Ovary (tissue), 9 donors: ENCODE measurements around the gene FARS2. TPM values are rescaled to one million over a fixed set of nuclear protein-coding genes. Genes with fewer than 3 reads are reported as not detected.
"Not testable (repeated sequence)": the region's sequence is repeated elsewhere in the genome, so short reads cannot be mapped to it uniquely, and the experiment has no call there.

ENCODE experiments used
- DNase-seq, 5 donors: peaks; one replicate each; pipeline ENCODE4 v3.0.0-alpha.2; 2019 to 2020
- H3K27ac ChIP-seq, 2 donors: fragments of 200-600 bp; one replicate each; pipeline versions ENCODE4 v1.5.1 to v1.8.0; 2019 to 2022
- H3K27me3 ChIP-seq: fragments of 200-600 bp; one replicate; pipeline ENCODE4 v1.8.0; 2022
- H3K36me3 ChIP-seq: fragments of 200-600 bp; sonication (generic); one replicate; pipeline ENCODE4 v1.5.1; 2019
- H3K4me1 ChIP-seq: one replicate; pipeline ENCODE4 v1.8.1; 2013; ENCODE audit warnings: mild to moderate bottlenecking, moderate library complexity; ENCODE audit not compliant: insufficient read depth
- H3K4me3 ChIP-seq: fragments of 200-600 bp; sonication (generic); one replicate; pipeline ENCODE4 v1.5.1; 2017
- H3K9me3 ChIP-seq, 2 donors: fragments of 200-600 bp in 1 of 2; sonication (generic) in 1 of 2; one replicate each; pipeline versions ENCODE4 v1.5.1 to v1.8.1; 2013 to 2019; ENCODE audit warnings: mild to moderate bottlenecking in 1 of 2, moderate library complexity in 1 of 2
- EP300 ChIP-seq: sonication (generic); formaldehyde crosslinking; IDR thresholded peaks from one replicate; pipeline ENCODE4 v1.6.1; 2017; ENCODE audit warnings: antibody characterized with exemption
- POLR2A ChIP-seq: fragments of 450-650 bp; IDR thresholded peaks from one replicate; pipeline ENCODE4 v1.6.1; 2017; ENCODE audit warnings: antibody characterized with exemption, mild to moderate bottlenecking, moderate library complexity
- WGBS, 3 donors: extraction: QIAGEN DNeasy Blood & Tissue Kit in 1 of 3; methylation state at CpG; one replicate each; pipeline versions ENCODE4 v1.1.5 to v1.1.7; 2013 to 2017; 5-methylcytosine and 5-hydroxymethylcytosine counted together
- intact Hi-C, 4 donors: fragments of 100-400 bp; cut with DNase I; formaldehyde crosslinking; loops; one replicate each; pipeline versions ENCODE4 v1.11.0 to v1.15.1; 2022 to 2023
- polyA plus RNA-seq, 2 donors: library from polyadenylated mRNA; stranded (reverse); fragments of 200-250 nt in 1 of 2; fragments of 350-450 nt in 1 of 2; fragmentation: Illumina TruSeq in 1 of 2; extraction: RNeasy Lipid Tissue Mini Kit (QIAGEN cat#74804) in 1 of 2; gene quantifications; one replicate each; pipeline ENCODE4 v1.2.3, GENCODE V29; 2013 to 2014
- total RNA-seq, 7 donors: library from RNA; depleted of rRNA in 2 of 7; stranded (reverse); fragments of >200 nt in 2 of 7; fragmentation: NEBNext Ultra II Directional in 3 of 7; extraction: Animal tissue kit (Norgen Biotek cat#: 25700) in 3 of 7; gene quantifications; one replicate each; pipeline versions ENCODE4 v1.1.0 to v1.2.4, GENCODE V29; 2016 to 2023
- TF ChIP-seq, protein P1 (sequence below), 3 donors: fragments of 450-650 bp in 2 of 3; fragments of 200-600 bp in 1 of 3; IDR thresholded peaks; one replicate each; pipeline versions ENCODE4 v1.5.1 to v1.8.0; 2016 to 2022; ENCODE audit warnings: antibody characterized with exemption in 3 of 3, mild to moderate bottlenecking in 1 of 3
- donor health status: DM: no; HTN: no; CAD: no; lungs with moderate emphysema.
- donor health status: DM: no; HTN: no; CAD: no.
- donor health status: Bipolar disorder and iron deficiency.
- donor health status: DM: yes; HTN: yes; CAD: no.
- donor health status: DM: no; HTN: no; CAD: no.
- donor health status: DM: yes; HTN: yes; CAD: no.

The FARS2 gene
- total and polyA plus RNA-seq, 9 donors: 9.2 to 17.5 (median 11.0) TPM

DNA sequence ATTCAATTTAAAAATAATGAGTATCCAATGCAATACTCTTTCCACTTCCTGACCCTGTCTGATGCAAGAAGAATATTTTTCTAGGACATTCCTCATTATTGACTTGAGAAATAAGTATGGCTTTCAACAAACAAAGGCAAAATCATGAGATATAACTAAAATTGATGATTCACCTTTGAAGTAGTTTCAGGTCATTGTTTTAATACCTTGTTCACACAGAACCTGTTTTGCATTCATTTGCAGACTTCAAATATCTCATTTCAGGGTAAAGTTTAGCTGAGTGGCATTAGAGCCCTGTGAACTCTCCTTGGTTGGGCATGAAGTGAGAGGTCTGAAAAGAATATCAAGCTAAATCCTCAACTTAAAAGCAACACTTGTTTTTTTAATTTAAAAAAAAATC, 436.2 kb downstream of the FARS2 start:
- no peak overlapping the region for H3K27ac ChIP-seq
- H3K4me1 ChIP-seq: no peaks in the 10 kb centered on the region
- DNase-seq: no peak
- H3K9me3 ChIP-seq: no peaks in the 10 kb centered on the region
- no peak overlapping the region for H3K4me3 ChIP-seq
- intact Hi-C loops: no loop called here
- TF ChIP-seq, protein P1, sequence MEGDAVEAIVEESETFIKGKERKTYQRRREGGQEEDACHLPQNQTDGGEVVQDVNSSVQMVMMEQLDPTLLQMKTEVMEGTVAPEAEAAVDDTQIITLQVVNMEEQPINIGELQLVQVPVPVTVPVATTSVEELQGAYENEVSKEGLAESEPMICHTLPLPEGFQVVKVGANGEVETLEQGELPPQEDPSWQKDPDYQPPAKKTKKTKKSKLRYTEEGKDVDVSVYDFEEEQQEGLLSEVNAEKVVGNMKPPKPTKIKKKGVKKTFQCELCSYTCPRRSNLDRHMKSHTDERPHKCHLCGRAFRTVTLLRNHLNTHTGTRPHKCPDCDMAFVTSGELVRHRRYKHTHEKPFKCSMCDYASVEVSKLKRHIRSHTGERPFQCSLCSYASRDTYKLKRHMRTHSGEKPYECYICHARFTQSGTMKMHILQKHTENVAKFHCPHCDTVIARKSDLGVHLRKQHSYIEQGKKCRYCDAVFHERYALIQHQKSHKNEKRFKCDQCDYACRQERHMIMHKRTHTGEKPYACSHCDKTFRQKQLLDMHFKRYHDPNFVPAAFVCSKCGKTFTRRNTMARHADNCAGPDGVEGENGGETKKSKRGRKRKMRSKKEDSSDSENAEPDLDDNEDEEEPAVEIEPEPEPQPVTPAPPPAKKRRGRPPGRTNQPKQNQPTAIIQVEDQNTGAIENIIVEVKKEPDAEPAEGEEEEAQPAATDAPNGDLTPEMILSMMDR (IDR thresholded peaks at IDR 0.05): no peak
- TF ChIP-seq POLR2A: no peak
- TF ChIP-seq EP300: no peak
- no peaks in the 10 kb centered on the region for H3K27me3 ChIP-seq
- no peaks in the 10 kb centered on the region for H3K36me3 ChIP-seq

DNA sequence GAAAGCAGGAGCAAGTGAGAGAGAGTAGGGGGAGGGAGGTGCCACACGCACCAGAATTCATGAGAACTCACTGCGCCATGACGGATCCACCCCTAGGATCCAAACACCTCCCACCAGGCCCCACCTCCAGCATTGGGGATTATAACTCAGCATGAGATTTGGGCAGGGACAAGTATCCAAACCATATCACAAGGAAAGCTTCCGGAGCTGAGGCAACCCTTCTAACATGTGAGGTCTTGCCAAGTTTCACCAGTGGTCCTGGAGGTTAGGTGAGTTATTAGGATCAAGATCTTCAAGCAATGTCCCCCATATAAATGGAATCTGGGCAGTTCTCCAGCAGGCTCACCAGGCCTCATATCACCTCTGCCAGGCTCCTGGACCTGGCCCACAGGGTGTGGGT, 437.0 kb downstream of the FARS2 start:
- Histone ChIP-seq H3K27ac (no peak overlapping the region), H3K9me3 (no peaks in the 10 kb centered on the region), H3K36me3 (no peaks in the 10 kb centered on the region), H3K4me3 (no peak overlapping the region), H3K4me1 (no peaks in the 10 kb centered on the region), H3K27me3 (no peaks in the 10 kb centered on the region)
- no peak for DNase-seq
- intact Hi-C loops: no loop called here
- no peak for TF ChIP-seq POLR2A
- TF ChIP-seq, protein P1 (IDR thresholded peaks at IDR 0.05): no peak
- TF ChIP-seq EP300: no peak
- 95 to 97% (median 96%) methylated on average over 4 of the region's 4 CpGs for WGBS, 3 donors

DNA sequence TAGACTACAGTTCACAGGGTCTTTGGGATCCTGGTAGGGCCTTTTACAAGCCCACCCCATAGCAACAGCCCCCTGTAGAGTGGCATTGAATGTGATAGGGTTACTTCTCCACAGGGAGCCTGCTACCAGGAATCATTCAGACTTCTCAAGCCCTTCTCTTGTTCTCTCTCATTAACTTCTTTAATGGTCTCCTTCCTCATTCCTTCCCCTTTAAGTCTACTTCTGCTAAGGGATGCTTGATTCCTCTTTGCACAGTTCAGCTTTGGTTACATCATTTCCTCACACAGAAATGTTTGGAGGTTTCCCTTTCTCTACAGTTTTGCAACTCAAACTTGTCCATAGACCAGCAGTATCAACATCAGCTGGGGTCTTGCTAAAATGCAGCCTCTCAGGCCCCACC, 437.8 kb downstream of the FARS2 start:
- H3K4me1 ChIP-seq, H3K27ac ChIP-seq, DNase-seq, H3K9me3 ChIP-seq, intact Hi-C loops, H3K4me3 ChIP-seq, H3K36me3 ChIP-seq, H3K27me3 ChIP-seq: not testable (repeated sequence)

DNA sequence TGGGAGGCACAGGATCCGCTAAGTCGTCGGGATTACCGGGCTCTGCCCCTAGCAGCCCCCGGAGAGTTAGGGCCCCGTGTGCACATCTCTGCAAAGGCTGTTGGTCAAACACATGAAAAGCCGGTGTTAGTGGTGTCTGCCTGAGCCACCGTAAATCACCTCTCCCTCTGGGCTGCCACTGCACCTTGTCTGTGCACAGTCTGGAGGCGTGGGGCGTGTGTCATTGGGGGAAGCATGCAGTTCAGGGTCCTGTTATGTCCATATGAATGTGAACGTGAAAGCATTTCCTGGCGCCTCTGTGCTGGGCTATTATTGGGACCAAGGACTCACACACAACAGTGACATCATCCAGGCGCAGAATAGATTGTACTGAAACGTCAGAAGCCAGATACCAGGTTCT, 439.9 kb downstream of the FARS2 start:
- Histone ChIP-seq H3K9me3 (no peaks in the 10 kb centered on the region), H3K36me3 (no peaks in the 10 kb centered on the region), H3K27me3 (no peaks in the 10 kb centered on the region), H3K27ac (no peak overlapping the region), H3K4me1 (no peaks in the 10 kb centered on the region), H3K4me3 (no peak overlapping the region)
- TF ChIP-seq, protein P1 (IDR thresholded peaks at IDR 0.05): no peak
- TF ChIP-seq POLR2A: no peak
- no peak for TF ChIP-seq EP300
- intact Hi-C loops: no loop called here
- no peak for DNase-seq
- 64 to 75% (median 64%) methylated on average over 14 of the region's 14 CpGs for WGBS, 3 donors

DNA sequence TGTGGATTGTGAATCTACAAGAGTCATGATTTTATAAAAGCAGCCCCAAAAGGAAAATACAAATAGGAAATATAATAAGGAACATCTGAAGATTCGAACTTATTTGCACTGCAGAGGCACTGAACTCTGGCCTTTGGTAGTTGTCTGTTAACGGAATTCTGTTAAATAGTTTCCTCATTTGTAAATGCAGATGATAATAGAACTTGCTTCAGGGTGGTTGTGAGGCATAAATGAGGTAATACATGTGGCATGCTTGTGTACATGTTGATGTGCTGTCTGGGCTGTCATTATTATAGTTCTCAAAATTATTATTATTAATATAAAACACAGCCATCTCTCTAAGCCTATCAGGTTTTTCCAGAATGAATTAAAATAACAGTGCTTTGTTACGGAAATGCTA, 443.4 kb downstream of the FARS2 start:
- WGBS, 3 donors: 90 to 95% (median 91%) methylated on average over 3 of the region's 3 CpGs
- Histone ChIP-seq H3K27ac (no peak overlapping the region), H3K4me3 (no peak overlapping the region), H3K27me3 (no peaks in the 10 kb centered on the region), H3K36me3 (no peaks in the 10 kb centered on the region), H3K4me1 (no peaks in the 10 kb centered on the region), H3K9me3 (no peaks in the 10 kb centered on the region)
- DNase-seq: no peak
- TF ChIP-seq, protein P1 (IDR thresholded peaks at IDR 0.05): no peak
- TF ChIP-seq EP300: no peak
- TF ChIP-seq POLR2A: no peak
- intact Hi-C loops: no loop called here
